Lower leg skin (tissue), 3 donors: Measurements from ENCODE around the gene JPH3.

ENCODE experiments used
- CTCF ChIP-seq, 3 donors: fragments of 450-650 bp; IDR thresholded peaks; one replicate each; pipeline ENCODE4 v1.5.1; 2016; ENCODE audit warnings: antibody characterized with exemption in 3 of 3, mild to moderate bottlenecking in 3 of 3, moderate library complexity in 2 of 3
- POLR2A ChIP-seq, 2 donors: fragments of 450-650 bp; IDR thresholded peaks; one replicate each; pipeline ENCODE4 v1.6.1; 2016 to 2017; ENCODE audit warnings: antibody characterized with exemption in 2 of 2, mild to moderate bottlenecking in 1 of 2, moderate library complexity in 1 of 2

GRCh38 chr16:87587636-87588035 is 14.7 kb upstream of the JPH3 start:
- TF ChIP-seq CTCF (IDR thresholded peaks at IDR 0.05): no peak
- no peak for TF ChIP-seq POLR2A (IDR thresholded peaks at IDR 0.05)
